GM23248 (cell line): ENCODE results near the gene TTC28.

Experiments
- EZH2 ChIP-seq: fragments of 200-600 bp; sonication (generic); IDR thresholded peaks from 2 replicates; pipeline ENCODE4 v1.6.1; 2018; ENCODE audit warnings: antibody characterized with exemption, mild to moderate bottlenecking; ENCODE audit not compliant: insufficient read depth, poor library complexity, severe bottlenecking
- EZH2phosphoT487 ChIP-seq: fragments of 200-600 bp; sonication (generic); IDR thresholded peaks from 2 replicates; pipeline ENCODE4 v1.6.1; 2018; ENCODE audit warnings: antibody characterized with exemption, moderate library complexity, mild to moderate bottlenecking, low read depth; ENCODE audit not compliant: insufficient read depth

GRCh38 chr22:27984723-27985122, 694.9 kb downstream of the TTC28 start:
- TF ChIP-seq EZH2 (no peak), EZH2phosphoT487 (no peak)
